ENCODE measurements around the gene PDGFRB.

The PDGFRB gene

DNA sequence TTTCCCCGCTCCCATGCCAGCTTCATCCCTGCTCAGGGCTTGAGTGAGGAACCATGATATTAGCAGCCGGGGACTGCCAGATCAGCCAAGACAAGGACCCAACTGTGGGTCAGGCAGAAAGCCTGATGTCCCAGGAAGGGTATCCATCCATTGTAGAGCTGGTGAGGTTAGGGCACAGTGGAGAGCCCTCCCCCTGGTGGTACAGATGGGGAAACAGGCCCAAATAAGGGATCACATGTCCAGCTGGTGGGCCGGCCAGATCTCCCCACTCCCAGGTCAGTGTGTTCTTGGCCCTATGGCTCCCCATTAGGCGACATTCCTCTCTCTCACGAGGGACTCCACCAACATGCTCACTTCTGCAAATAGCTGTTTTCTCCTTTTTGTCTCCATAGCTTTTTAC lies 19.9 kb upstream of the PDGFRB start:
- H3K27ac ChIP-seq = no peak overlapping the region
- no peak; the same call in 1 of the 2 replicates for TF ChIP-seq CTCF (conservative IDR thresholded peaks at IDR 0.05)

DNA sequence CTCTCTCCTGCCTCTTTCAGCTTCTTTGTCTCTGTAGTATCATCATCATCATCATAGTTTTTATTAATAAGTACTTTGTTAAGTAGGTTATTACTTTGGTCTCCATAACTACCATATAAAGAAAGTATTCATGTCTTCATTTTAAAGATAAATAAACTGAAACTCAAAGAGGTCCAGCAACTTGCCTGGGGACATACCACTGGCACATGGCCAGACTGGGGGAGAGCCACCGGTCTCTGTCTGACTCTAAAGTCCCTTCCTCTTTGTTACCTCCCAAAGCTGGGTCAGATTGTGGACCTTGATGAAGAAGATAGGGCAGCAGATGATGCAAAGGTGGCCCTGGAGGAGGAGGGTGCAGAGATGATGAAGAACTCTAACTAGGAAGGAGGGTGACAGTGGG lies 19.4 kb upstream of the PDGFRB start:
- no peak for TF ChIP-seq CTCF (conservative IDR thresholded peaks at IDR 0.05)
- H3K27ac ChIP-seq = no peak overlapping the region

DNA sequence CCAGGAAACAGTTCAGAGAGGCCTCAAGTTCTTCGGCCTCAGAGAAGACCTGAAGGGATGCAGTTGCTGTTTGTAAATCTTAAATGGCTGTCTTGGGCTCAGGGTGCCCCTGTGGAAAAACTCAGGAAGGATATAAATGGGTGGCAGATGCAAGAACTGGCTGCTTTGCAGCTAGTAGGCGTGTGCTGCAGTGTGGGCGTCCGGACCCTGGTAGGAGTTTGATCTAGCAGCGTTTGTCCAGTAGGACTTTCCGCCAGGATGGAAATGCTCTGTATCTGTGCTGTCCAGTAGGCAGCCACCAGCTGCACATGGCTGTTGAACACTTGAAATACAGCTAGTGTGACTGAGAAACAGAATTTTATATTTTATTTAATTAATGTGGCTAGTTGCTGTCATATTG lies 18.6 kb upstream of the PDGFRB start:
- TF ChIP-seq CTCF (conservative IDR thresholded peaks at IDR 0.05) = no peak

DNA sequence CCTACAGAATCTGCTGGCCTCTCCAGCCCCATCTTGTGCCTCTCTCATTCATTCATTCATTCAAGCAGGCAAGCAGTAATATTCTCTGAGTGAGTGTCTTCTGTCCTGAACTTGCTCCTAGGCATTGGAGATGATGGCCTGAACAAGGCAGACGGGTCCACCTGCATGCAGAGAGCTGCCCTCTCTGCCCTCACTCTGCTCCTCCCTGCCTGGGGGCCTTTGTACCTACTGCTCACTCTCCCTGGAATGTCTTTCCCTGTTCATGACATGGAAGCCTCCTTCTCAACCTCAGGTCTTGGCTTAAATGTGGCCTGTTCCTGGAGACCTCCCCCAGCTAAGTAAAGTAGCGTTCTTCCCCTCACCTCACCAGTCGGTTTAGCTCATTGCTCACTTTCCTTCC lies 17.5 kb upstream of the PDGFRB start:
- no peak for TF ChIP-seq CTCF (conservative IDR thresholded peaks at IDR 0.05)

More for the DNA sequence above, 18.6 kb upstream of the PDGFRB start:
- H3K27ac ChIP-seq = no peak overlapping the region

DNA sequence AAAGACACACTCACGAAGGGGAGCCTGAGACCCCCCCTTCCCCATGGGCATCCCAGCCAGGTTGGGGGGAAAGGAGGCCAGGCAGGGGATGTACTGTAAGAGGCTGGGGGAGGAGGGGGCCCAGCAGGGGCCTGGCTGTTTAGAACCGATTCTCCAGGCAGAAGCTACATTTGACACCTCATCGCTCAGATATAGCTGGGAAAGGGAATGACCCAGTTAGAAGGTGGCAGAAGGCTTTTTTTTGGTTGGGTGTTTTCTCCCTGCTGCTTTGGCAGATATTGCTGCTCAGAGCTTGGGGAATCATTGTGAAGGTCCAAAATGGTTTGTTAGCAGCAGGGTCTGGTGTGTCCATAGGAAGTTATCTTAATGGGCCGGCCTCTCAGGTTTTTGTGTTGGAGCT lies 16.9 kb upstream of the PDGFRB start:
- TF ChIP-seq CTCF (conservative IDR thresholded peaks at IDR 0.05) = no peak
- H3K27ac ChIP-seq = no peak overlapping the region

More for the DNA sequence above, 17.5 kb upstream of the PDGFRB start:
- H3K27ac ChIP-seq = no peak overlapping the region

DNA sequence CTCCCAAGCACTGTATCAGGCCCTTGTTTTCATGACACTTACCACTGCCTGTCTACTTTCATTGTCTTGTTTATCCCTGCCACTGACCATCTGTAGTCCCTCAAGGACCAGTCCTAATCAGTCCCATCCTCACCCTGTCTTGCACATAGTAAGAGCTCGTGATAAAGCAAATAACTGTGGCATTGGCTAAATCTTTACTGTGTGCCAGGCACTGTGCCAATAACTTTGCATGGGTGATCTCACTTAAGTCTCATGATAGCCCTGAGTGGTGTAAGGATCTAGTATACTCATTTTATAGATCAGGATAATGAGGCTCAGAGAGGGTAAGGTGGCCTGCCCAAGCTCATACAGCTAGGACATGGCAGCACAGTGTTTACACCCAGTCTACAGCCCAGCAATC lies 16.5 kb upstream of the PDGFRB start:
- no peak for TF ChIP-seq CTCF (conservative IDR thresholded peaks at IDR 0.05)
- no peak overlapping the region for H3K27ac ChIP-seq

DNA sequence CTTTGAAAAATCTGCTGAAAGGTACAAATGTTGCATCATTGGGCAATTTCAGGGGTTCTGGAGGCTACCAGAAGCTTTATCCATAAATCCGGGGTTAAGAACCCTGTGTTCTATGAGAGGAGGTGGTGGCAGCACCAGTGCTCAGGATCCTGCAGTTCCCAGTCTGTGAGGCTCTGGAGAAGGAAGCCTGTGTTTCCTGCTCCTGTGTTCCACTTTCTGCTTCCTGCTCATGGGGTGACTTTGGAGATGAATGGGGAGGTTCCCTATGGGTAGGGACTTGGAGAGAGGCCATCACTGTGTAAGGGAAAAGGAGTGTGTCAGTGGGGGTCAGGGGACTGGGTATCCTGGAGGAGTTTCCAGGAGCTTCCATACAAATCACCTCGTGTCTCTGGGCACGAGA lies 13.2 kb upstream of the PDGFRB start:
- no peak for TF ChIP-seq CTCF (conservative IDR thresholded peaks at IDR 0.05)
- no peak overlapping the region for H3K27ac ChIP-seq

- H3K27ac ChIP-seq = no peak overlapping the region
- no peak for TF ChIP-seq CTCF (conservative IDR thresholded peaks at IDR 0.05)
These were observed 12.3 kb upstream of the PDGFRB start for GRCh38 chr5:150167908-150168307.

All from VCaP (cell line).